NCI-H2171 (cell line): Measurements from ENCODE around the gene CAMSAP1.

Experiments
- DNase-seq: peaks from one replicate; lab custom pipeline; 2025; lab: John Stamatoyannopoulos, UW

Gene CAMSAP1

DNA sequence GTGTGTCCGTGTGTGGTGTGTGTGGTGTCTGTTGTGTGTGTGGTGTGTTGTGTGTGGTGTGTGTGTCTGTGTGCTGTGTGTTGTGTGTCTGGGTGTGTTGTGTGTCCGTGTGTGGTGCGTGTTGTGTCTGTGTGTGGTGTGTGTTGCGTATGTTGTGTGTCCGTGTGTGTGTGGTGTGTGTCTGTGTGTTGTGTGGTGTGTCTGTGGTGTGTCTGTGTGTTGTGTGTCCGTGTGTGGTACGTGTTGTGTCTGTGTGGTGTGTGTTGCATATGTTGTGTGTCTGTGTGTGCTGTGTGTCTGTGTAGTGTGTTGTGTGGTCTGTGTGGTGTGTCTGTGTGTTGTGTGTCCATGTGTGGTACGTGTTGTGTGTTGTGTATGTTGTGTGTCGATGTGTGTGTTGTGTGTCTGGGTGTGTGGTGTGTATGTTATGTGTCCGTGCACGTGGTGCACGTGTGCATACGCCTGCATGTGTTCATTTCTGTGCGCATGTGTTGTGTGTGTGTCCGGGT, 133.1 kb downstream of the CAMSAP1 start:
- DNase-seq = no peak

DNA sequence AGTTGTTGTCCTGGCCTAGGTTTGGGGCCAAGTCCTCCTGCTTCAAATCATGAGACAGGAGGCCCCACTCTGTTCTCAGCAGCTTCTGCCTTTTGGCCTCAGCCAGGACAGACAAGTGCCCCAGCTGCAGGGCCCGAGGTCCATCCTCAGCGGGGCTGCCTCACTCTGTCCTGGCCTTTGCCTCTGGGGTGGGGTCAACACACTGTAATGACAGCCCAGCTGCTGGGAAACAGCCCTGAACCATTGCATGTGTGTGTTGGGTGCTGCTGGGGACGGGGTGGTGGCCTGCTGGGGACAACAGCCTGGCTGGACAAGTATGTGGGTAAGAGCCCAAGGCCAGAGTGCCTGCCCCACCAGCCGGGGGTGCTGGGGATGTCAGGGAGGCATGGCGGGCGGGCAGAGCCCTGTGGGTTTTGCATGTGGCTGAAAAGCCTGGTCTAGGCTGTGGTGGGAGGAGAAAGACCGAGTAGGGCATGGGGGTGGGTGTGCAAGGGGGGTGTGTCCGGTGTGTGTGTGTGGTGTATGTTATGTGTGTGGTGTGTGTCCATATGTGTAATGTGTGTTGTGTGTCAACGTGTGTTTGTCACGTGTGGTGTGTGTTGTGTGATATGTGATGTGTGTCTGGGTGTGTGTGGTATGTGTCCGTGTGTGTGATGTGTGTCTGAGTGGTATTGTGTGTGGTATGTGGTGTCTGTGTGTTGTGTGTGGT, 133.7 kb downstream of the CAMSAP1 start:
- DNase-seq = no peak

DNA sequence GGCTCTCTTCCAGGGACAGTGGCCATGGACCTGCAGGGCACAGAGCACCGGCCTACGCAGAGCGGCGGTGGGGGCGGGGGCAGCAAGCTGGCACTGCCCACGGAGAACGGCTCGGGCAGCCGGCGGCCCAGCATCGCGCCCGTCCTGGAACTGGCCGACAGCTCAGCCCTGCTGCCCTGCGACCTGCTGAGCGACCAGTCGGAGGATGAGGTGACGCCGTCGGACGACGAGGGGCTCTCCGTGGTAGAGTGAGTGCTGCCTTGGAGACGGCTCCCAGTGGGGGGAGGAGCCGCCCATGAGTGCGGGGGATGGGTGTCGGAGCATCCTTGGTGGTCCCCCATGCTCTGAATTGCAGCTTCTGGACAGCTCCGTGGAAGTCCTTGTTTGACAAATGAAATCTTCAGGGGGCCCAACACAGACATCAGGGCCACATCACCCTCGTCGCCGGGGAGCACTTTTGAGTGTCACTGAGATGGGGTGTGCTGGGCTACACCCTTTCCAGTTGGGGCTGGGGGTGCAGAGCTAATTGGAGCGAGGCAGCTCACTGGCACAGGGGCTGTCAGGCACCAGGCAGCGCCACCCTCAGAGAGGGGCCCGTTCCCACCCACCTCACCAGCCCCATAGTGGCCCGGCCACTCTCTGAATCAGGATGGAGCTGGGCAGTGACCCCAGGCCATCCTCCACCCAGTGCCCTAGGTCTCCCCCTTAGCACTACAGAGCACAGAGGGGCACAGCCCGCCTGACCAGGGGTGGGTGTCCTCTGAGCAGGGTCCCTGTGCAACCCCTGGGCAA, 134.4 kb downstream of the CAMSAP1 start:
- no peak for DNase-seq

DNA sequence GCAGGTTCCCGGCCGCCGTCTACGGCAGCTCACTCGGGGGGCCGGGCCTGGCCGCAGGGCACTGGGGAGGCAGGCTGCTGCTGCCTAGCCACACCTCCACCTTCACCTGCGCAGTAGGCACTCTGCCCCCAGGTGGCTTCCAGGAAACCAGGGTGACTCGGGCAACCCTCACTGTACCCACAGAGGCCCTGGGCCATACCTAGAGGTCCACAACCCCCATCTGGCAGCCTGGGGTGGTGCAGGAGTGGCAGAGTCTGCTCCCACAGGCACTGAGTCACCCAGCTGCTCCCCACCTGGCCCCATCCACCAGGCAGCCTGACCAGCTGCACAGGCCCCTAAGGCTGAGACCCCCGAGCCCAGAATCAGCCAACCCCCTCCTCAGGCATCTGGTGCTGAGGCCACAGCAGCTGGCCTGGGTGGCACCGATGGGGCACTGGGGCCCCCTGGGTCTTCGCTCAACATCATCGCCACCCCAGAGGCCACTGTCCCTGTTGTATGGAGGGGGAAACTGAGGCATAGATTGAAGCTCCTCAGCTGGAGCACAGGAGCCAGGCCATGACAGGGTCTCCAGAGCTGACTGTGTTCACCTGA, 135.2 kb downstream of the CAMSAP1 start:
- no peak for DNase-seq

DNA sequence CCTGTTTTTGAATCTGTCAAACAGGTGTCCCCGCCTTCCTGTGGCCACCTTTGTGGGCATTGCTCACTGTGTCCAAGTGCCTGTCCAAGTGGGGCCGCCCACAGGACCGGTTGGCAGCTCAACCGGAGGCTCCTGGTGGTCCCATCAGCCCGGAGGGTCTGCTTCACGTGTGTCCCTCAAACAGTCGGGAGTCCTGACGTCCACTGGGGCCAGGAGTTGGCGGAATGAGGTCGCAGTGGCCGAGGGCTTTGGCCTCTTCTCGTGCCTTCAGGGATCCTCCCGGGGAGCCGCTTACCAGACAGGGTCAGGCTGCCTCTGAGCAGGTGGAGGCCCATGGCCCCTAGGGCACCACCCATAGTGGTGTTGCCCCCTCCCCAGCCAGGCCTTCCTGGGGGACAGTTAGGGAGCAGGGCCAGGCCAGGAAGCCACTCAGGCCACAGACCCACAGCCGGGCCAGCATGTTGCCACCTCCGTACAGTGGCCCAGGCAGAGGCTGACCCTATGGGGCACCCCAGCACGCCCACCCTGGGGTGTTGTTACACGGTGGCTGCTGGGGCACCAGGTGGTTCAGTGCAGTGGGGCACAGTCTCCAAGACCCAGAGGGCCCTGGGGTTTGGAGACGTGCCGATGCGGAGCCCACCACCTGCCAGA, 135.8 kb downstream of the CAMSAP1 start:
- no peak for DNase-seq

DNA sequence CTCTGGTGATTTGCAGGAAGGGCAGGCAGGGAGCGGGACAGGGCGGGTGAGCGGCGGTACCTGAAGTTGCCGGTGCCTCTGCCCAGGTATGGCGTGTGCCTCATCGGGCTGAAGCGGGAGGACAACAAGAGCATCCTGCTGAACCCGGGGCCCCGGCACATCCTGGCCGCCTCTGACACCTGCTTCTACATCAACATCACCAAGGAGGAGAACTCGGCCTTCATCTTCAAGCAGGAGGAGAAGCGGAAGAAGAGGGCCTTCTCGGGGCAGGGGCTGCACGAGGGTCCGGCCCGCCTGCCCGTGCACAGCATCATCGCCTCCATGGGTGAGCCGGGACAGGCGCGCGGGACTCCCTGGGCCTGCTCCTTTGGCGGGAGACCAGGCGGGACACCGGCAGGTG, 136.6 kb downstream of the CAMSAP1 start:
- DNase-seq = no peak

DNA sequence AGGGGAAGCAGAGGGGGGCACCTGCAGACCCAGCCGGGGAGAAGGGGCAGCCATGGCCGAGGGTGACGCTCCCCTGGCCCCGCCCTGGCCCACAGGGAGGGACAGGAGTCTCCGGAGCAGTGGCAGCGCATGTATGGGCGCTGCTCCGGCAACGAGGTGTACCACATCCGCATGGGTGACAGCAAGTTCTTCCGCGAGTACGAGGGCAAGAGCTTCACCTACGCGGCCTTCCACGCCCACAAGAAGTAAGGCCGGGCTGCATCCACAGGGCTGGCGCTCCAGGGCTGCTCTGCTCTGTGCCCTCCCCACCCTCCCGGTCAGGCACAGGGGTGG, 137.2 kb downstream of the CAMSAP1 start:
- no peak for DNase-seq

DNA sequence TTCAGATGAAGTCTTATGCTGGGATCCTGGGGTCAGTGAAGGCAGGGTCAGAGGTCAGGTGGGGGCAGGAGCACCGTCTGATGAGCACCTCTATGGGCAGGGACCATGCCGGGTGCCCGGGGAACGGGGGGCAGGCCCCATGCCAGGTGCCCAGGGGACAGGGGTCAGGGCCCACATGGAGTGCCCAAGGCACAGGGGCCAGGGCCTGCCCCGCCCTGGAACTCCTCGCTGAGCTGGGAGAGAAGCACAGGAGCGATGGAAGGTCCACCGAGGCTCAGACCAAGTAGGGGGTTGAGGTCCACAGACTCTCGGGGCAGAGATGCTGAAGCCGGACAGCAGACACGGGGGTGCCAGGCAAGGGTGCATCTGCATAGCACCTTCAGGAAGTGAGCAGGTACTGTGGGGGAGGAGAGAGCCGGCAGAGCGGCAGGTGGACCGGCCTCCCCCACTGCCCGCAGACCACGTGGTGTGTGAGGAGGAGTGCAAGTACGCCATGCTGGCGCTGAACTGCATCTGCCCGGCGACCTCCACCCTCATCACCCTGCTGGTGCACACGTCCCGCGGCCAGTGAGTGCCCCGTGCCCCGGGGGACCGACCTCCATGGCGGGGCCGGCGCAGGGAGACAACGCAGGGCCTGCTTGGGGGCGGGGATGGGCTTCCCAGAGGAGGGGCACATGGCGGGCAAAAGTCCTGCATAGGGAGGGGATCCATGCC, 137.7 kb downstream of the CAMSAP1 start:
- no peak for DNase-seq

DNA sequence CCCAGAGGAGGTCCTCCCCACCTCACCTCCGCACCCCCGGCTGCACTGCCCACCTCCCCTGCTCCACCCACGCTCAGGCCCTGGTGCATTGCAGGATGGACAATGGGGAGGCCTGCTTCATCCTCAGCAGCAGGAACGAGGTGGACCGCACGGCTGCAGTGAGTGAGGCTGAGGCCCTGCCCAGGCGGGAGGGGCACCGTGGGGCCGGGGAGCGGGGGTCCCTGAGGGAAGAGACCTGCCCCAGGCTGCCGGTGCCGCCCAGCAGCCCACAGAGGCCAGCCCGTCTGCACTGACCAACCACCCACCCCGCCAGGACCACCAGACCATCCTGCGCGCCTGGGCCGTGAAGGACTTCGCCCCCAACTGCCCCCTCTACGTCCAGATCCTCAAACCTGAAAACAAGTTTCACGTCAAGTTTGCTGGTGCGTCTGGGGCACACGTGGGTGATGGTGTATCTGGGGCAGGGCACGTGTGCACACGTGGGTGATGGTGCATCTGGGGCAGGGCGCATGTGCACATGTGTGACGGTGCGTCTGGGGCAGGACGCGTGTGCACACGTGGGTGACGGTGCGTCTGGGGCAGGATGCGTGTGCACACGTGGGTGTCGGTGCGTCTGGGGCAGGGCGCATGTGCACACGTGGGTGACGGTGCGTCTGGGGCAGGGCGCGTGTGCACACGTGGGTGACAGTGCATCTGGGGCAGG, 138.7 kb downstream of the CAMSAP1 start:
- DNase-seq = no peak

DNA sequence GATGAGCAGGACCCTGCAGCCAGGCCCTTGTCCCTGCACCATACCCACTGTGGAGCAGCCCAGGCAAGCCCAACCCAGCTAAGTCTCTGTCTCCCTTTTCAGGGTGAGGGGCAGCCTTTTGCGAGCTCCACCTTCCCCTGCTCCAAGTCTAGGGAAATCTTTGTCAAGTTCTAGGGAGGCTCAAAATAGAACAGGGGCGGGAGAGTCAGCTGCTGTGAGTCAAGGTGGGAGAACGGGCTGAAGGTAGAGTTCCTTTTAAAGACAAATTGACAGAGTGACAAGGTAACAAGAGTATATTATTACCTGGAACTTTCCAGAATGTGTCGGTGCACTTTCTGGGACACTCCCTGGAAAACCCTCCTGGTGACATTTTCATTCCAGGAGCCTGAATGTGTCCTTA, 140.6 kb downstream of the CAMSAP1 start:
- DNase-seq = no peak

DNA sequence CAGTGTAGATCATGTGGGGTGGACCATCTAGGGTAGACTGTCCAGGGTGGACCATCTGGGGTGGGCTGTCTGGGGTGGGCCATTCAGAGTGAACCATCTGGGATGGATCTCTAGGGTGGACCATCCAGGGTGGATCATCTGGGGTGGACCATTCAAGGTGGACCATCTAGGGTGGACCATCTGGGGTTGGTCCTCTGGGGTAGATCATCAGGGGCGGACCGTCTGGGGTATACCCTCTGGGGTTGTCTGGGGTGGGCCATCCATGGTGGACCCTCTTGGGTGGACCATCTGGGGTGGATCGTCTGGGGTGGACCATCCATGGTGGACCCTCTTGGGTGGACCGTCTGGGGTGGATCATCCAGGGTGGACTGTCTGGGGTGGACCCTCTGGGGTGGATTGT, 141.1 kb downstream of the CAMSAP1 start:
- DNase-seq = no peak

DNA sequence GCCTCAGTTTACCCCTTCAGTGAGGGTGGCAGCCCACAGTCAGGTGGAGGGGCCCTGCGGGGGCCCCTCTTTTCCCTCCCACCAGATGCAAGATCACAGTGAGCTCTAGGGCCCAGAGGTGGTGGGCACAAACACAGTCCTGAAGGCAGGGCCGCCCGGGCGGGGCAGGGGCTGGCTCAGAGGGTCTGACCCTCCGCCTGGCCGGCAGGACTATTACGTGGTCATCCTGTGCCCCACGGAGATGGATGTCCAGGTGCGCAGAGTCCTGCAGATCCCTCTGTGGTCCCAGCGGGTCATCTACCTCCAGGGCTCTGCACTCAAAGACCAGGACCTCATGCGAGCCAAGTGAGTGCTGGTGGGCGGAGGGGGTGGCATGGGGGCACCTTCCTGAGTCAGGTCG, 141.9 kb downstream of the CAMSAP1 start:
- no peak for DNase-seq

DNA sequence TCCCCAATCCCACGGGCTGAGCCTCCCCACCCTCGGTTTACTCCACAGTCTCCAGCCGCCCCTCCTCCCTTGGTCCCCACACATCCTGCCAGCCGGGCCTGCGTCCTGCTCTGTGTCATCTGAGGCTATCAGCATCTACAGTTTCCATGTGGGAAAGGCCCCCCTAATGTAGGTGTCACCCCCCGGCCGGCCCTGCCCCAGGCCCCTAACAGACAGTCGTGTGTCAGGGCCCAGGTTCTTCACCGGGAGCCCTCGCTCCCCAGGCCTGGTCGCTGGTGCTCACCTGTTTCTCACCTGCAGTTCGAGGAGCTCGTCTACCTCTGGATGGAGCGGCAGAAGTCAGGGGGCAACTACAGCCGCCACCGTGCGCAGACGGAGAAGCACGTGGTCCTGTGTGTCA, 142.6 kb downstream of the CAMSAP1 start:
- no peak for DNase-seq

DNA sequence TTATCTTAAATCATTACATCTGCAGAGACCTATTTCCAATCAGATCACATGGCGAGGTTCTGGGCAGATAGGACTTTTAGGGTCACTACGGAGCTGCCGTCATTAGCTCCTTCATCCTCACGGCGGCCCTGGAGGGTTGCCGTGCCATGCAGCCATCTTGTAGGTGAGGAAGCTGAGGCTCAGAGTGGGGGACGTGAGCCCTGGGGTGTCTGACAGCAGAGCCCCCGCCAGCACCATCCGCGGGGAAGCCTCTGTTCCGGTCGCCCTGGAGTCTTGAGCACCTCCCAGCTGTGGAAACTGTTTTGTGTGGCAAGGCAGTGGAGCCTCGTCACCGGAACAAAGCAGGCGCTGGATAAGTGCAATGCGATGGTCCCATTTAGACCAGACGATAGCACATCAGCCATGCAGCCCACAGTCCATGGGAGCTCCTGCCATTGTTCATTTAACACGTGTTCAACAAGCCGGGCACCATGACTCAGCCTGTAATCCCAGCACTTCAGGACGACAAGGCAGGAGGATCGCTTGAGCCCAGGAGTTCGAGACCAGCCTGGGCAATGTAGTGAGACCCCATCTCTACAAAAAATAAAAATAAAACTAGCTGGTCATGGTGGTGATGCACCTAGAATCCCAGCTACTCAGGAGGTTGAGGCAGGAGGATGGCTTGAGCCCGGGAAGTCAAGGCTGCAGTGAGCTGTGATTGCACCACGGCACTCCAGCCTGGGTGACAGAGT, 143.5 kb downstream of the CAMSAP1 start:
- no peak for DNase-seq

DNA sequence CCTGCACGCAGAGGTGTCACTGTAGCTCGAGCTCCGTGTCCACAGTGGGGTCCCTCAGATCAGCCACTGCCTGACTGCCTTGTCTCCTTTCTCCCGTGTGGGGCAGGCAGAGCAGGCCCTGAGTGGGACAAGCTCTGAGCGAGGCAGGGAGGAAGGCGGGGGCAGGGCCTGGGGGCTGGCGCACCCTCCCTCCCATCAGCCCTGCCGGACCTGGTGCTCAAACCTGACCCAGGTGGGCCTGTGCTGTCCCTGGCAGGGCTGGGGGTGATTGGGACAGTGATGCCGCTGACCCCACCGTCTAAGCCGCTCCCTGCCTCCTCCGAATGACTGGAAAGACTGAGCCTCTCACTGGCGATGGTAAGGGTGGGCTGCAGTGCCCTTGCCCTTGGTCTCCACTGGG, 144.4 kb downstream of the CAMSAP1 start:
- no peak for DNase-seq

DNA sequence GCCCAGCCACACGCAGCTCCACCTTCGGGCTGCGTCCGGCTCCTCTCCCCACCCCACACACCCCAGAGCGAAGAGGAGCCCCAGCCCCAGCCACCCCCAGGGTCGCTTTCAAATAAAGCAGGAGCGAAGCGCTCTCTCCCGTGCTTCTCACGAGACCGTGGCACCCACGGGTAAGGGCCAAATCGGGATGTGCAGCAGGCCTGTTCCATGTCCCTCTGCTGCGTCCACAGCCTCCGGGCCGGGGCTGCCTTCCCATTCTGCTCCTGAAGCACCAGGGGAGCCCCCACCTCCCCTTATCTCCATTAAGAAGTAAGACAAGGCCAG, 145.5 kb downstream of the CAMSAP1 start:
- no peak for DNase-seq

DNA sequence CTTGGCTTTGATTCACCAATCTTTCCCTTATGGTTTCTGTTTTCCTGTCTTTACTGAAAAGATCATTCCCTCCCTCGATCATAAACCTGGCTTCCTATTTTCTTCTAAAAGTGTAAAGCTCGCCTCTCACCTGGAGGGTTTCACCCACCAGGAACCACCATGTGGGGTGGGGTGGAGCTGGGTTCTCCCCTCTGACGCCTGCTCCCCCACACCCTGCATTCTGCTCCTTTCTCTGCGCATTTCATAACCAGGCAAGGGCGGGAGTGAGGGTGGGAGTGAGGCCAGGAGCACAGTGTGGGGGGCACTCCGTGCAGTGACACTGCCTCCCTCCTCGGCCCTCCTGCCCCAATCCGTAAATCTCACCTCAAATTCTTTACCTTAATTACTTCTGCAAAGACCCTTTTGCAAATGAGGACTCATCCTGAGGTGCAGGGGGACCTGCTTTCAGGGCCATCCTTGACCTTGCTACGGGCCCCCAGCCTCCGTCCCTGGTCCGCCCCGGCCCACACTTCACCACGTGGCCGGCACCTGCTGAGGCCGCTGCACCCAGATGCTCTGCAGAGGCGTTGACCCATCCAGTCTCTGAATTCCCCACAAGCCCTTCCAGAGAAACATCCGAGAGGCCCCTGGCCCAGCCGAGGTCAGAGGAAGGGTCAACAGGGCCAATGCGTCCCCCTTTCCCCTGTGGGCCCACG, 146.0 kb downstream of the CAMSAP1 start:
- no peak for DNase-seq

DNA sequence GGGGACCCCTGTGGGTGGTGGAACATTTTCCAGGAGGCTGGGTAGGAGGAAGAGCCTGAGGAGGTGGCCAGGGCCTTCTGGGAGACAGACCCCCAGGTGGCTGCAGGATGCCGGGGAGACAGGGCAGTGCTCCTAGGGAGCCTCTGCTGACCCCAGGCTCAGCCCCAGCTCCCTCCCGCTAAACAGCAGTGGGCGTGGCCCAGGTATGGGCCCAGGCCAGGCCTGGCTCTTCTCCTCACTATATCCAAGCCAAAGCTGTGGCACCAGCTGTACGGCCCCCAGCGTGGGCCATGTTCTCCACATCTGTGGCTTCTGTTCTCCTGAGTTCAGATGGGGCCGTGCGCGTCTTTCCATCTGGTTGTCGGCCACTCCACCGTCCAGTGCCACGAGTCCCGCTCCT, 146.9 kb downstream of the CAMSAP1 start:
- DNase-seq = no peak

DNA sequence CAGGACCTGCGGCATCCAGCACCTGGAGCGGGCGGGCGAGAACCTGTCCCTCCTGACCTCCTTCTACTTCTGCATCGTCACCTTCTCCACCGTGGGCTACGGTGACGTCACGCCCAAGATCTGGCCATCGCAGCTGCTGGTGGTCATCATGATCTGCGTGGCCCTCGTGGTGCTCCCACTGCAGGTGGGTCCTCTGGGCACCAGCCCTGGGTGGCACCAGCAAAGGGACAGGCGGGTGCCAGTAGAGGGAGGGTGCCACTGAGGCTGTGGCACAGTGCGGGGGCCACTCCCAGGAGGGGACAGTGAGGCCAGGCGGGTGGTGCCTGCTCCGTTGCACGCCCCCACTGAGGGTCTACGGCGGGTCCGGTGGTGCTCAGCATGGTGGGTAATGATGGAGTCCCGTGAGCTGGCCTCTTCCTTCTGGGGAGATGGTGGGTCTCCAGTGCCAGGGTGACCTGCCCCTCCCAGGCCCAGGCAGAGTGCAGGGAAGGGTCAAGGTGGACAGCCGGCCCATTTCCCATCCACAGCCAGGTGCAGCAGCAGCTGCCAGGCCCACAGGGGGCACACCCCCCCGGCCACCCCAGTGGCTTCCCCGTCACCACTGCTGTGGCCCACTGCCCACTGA, 147.6 kb downstream of the CAMSAP1 start:
- DNase-seq = no peak

DNA sequence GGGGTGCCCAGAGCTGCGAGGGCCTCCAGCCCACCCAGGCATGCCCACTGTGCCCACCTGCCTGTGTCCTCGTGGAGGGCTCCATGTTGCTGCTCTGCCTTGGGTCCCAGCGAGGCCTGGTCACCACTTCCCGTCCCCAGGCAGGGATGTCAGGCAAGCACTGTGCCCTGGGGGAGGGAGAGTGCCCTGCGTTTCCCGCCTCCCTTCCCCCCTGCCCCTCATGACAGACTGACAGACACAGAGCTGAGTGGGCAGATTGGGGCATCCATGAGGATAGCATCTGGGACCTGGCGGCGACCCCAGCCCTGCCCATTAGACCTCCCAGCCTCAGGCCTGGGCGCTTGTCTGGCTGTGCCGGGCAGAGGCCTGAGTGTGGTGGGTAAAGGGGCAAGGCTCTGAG, 148.5 kb downstream of the CAMSAP1 start:
- no peak for DNase-seq
